Activated T-cell treated with anti-CD3 and anti-CD28 coated beads for 48 hours (primary cell): ENCODE measurements around the gene PPIA.
"Not testable (repeated sequence)": the region's sequence is repeated elsewhere in the genome, so short reads cannot be mapped to it uniquely, and the experiment has no call there.

Experiments used
- DNase-seq: peaks from one replicate; pipeline ENCODE4 v3.0.0-alpha.2; 2020; ENCODE audit warnings: low read depth

The PPIA gene

GRCh38 chr7:44764081-44764480, 32.4 kb upstream of the PPIA start:
- no peak for DNase-seq

DNA sequence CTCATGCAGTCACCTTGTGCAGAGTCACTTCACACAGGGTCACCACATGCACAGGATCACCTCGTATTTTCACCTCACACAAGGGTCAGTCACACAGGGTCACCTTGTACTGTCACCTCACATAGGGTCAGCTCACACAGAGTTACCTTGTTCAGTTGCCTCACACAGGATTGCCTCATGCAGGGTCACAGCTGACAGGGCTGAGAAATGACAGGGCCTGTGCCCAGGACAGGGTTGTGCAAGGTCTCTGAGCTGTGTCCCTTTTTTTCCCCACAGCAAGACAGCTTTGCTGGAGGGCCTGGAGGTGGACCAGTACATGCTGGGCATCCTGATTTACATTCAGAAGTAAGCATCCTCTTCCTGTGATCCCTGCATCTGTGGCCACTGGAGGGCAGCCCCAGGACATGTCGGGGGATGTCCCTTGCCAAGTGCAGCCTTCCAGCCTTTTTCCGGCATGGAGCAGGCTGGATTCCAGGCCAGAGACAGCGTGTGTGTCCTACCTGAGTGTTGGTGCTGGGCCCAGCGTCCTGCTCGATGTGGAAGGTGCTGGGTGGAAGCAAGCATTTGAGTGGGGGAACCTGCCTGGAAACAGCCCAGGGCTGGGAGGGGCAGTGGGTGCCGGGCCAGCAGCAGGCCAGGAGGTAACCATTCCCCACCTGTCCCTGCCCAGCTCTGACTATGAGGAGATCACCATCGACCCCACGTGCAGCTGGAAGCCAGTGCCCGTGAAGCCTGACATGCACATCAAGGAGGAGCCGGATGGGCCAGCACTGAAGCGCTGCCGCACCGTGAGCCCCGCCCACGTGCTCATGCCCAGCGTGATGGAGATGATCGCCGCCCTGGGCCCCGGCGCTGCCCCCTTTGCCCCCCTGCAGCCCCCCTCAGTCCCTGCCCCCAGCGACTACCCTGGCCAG, 31.6 kb upstream of the PPIA start:
- no peak for DNase-seq

GRCh38 chr7:44765579-44766415, 30.7 kb upstream of the PPIA start:
- no peak for DNase-seq

DNA sequence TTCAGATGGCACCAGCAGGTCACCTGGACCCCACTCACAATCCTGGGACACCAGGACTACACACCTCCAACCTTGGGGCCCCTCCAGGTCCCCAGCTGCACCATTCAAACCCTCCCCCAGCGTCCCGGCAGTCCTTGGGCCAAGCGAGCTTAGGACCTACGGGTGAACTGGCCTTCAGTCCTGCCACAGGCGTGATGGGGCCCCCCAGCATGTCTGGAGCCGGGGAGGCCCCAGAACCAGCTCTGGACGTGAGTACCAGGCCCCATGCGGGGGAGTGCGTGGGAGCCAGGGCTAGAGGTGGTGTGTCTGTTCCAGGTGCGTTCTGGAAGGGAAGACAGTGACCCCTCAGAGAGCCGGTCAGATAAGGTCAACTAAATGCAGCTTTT, 30.1 kb upstream of the PPIA start:
- no peak for DNase-seq

- DNase-seq = no peak
These were observed 29.2 kb upstream of the PPIA start for GRCh38 chr7:44767134-44767911.

GRCh38 chr7:44767912-44768627, 28.4 kb upstream of the PPIA start:
- no peak for DNase-seq

GRCh38 chr7:44768628-44769371, 27.7 kb upstream of the PPIA start:
- DNase-seq = no peak

DNA sequence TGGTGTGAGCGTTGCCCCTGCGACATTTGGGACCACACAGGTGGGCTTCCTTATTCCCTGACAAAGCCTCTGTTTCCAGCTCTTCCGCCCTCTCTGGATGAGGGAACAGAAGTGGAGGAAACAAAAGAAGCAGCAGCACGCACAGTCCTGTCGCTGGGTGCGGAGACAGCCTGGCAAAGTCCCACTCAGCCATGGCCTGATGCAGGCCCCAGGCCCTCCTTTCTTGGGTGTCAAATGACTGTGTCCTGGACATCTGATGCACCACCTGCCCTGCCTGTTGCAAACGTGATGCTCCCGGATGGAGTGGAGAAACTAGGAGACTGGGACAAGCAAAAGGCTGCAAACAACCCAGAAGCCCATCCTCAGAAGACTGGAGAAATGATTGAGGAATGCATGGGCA, 27.1 kb upstream of the PPIA start:
- DNase-seq = no peak

DNA sequence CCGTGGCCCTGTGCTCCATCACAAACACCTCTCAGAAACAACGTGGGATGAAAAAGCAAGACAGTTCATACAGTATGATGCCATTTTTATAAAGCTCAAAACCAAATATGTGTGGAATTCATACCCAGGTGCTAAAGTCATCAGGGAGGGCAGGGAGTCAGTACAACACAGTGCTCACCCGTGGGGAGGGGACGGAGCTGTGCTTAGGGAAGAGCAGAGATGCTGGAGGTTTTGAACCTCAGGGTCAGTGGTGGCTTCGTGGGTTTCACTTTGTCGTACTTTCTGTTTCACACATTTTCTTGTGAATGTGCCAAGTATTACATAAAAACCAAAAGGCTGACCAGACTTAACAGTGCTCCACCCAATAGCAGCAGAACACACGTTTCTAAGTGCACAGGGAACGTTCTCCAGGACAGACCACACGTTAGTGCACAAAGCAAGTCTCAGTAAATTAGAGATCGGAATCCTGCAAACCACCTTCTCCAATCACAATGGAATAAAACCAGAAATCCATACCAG, 26.6 kb upstream of the PPIA start:
- no peak for DNase-seq

DNA sequence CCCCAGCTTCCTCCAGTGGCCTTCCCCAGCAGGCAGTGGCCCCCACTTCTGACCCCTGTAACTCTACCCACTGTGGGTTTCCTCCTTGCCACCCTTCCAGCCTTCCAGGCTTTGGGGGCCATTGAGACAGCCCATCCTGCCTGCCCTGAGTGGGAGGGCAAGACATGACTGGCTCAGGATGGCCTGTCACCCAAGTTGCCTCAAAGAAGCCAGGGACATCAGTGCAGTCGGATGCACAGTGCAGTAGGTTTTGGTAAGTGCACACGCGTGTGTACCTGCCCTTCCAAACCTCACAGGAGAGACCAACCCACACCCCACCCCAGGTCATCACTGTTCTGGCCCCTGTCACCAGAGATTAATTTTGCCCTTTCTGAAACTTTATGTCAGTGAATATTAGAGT, 25.1 kb upstream of the PPIA start:
- DNase-seq = no peak

- DNase-seq = no peak
These were observed 24.0 kb upstream of the PPIA start for GRCh38 chr7:44772440-44772839.

DNA sequence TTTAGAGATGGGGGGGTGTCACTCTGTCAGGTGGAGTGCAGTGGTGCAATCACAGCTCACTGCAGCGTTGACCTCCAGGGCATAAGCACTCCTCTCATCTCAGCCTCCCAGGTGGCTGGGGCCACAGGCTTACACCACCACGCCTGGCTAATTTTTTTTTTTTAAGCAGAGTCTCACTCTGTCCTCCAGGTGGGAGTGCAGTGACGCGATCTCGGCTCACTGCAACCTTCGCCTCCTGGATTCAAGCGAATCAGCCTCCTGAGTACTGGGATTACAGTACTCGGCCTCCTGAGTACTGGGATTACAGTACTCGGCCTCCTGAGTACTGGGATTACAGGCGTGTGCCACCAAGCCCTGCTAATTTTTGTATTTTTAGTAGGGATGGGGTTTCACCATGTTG, 23.6 kb upstream of the PPIA start:
- no peak for DNase-seq

- not testable (repeated sequence) for DNase-seq
These were observed 22.0 kb upstream of the PPIA start for GRCh38 chr7:44774486-44774885.

- DNase-seq = no peak
These were observed 20.9 kb upstream of the PPIA start for GRCh38 chr7:44775383-44776107.

DNA sequence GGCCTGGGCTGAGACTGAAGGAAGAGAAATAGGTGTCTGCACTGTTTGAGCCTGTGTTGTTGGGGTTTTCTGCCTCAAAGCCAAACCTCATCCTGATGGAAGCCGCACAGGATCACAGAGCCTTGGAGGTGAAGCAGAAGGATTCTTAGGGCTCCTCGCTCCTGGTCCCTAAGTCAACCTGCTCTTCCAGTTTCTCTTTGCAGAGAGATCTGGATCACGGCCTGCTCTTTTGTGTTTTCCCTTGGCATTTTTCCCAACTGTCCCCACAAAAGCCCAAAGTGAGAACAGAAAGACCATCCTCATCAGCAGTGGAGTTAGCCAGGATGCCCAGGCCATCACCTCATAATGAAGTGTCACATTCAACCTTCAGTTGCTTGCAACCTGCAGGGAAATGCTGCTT, 20.3 kb upstream of the PPIA start:
- DNase-seq = no peak

DNA sequence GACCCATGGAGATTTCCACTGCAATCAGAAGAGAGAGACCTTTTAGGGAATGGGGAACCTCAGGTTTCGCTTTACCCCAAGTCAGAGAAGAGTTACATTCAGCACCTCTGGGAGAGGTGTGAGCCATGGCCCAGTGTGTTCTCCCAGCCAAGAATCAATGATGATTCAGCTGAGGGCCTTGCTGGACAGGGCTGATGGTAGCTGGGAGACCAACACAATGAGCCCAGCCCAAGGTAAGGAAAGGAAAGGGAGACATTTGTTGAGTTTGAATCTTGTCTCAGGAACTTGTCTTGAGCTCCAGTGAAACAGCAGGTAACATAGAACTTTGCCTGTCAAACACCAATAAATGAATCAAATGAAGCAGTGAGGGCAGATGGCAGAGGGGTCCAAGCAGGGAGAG, 14.0 kb upstream of the PPIA start:
- DNase-seq = no peak

DNA sequence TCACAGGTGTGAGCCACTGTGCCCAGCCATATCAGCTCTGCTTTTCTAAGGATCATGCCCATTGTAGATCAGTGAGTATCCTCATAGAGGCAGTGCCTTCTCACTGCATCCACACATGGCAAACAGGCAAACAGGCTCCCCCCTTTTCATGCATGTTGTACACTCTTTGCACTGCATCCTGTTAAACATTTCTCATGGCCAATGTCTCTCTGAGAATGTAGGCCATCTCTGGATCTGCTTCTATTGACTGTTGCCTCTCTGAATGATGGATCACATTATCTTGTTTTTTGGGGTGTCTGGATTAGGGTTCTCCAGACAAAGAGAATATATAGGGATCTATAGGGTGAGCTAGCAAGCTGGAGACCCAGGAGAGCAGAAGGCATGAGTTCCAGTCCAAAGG, 13.1 kb upstream of the PPIA start:
- DNase-seq = no peak

- no peak for DNase-seq
These were observed 12.1 kb upstream of the PPIA start for GRCh38 chr7:44784364-44784763.

GRCh38 chr7:44785218-44785617, 11.3 kb upstream of the PPIA start:
- not testable (repeated sequence) for DNase-seq

DNA sequence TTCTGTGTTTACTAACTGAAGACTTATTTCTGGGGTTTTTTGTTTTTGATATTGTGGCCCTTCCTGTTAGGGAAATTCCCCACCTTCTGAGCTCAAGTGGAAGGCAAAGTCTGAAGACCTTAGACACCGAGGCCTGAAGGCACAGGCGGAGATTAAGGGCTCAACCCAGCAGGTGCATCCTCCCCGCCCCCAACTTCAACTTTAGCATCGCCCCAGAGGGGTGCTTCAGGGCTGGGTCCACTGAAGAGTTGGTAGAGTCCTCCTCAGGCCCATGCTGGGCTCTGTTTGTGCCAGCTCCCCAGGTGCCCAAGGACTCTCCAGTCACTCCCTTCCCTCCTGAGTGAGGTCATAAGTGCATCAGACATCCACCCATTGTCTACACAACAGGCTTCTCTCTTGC, 9.4 kb upstream of the PPIA start:
- DNase-seq = no peak
